K562 (cell line): ENCODE results near the gene SKAP1. TPM values are rescaled to one million over a fixed set of nuclear protein-coding genes. Genes with fewer than 3 reads are reported as not detected.

Source experiments
- ATAC-seq: fragments of 200-7000 bp; cut with Tn5 transposase; 3 replicates; pipeline ENCODE4 v1.9.1; 2020; ENCODE audit warnings: moderate library complexity
- BruUV-seq: library from RNA; stranded (reverse); fragments of 400-500 nt; replicated peaks from 2 replicates; lab custom pipeline; 2021; lab: Mats Ljungman, UMichigan
- CTCF ChIA-PET: fragments of 300-600 bp; formaldehyde crosslinking; extraction: SDS; loops from one replicate; lab custom pipeline; 2021; ENCODE audit warnings: low intra/inter-chr PET ratio; lab: Yijun Ruan, JAX
- POLR2A ChIA-PET: fragments of 300-600, 350-650 bp; sonication (Branson Sonifier 250); formaldehyde crosslinking; extraction: SDS; loops from one replicate; lab custom pipeline; 2021; ENCODE audit warnings: antibody characterized with exemption, inconsistent platforms; lab: Yijun Ruan, JAX
- DNase-seq, 4 experiments: peaks; one replicate each; pipeline versions ENCODE4 v3.0.0 to v3.0.0-alpha.2; 2011 to 2018; ENCODE audit warnings: low spot score in 3 of 4, mixed read lengths in 3 of 4; ENCODE audit errors: extremely low read depth in 1 of 4
- FAIRE-seq: peaks from 2 replicates; lab custom pipeline; 2011; peaks lifted over from hg19 to GRCh38; lab: Jason Lieb, UNC
- H2AFZ ChIP-seq: 2 replicates; pipeline ENCODE4 v1.6.0; 2011; ENCODE audit warnings: low read depth, low read length, control low read depth, inconsistent platforms
- H3K27ac ChIP-seq: fragments of 200-600 bp; 3 replicates; pipeline ENCODE4 v1.8.0; 2011; ENCODE audit warnings: low read depth, mild to moderate bottlenecking, control low read depth, inconsistent platforms, low read length, moderate library complexity, mixed read lengths; ENCODE audit errors: extremely low read depth
- H3K27me3 ChIP-seq, 2 experiments: fragments of 300-600 bp in 1 of 2; 2 replicates in 1 of 2; 3 replicates in 1 of 2; pipeline versions ENCODE4 v1.6.0 to v1.8.0; 2011; ENCODE audit warnings: inconsistent platforms in 2 of 2, low read length in 2 of 2, mild to moderate bottlenecking in 1 of 2, mixed read lengths in 1 of 2, moderate library complexity in 1 of 2; ENCODE audit not compliant: control insufficient read depth in 2 of 2, insufficient read depth in 2 of 2
- H3K36me3 ChIP-seq: fragments of 300-600 bp; 3 replicates; pipeline ENCODE4 v1.8.0; 2011; ENCODE audit warnings: mild to moderate bottlenecking, low read length, inconsistent platforms; ENCODE audit not compliant: control insufficient read depth, insufficient read depth
- H3K4me1 ChIP-seq, 2 experiments: fragments of 200-600 bp in 1 of 2; replicated peaks in 1 of 2; 2 replicates in 1 of 2; 3 replicates in 1 of 2; pipeline versions ENCODE4 v1.5.1 to v1.8.0; 2011; ENCODE audit warnings: inconsistent platforms in 2 of 2, low read length in 2 of 2, mild to moderate bottlenecking in 1 of 2, mixed read lengths in 1 of 2, moderate library complexity in 1 of 2; ENCODE audit not compliant: control insufficient read depth in 2 of 2, insufficient read depth in 2 of 2
- H3K4me2 ChIP-seq: 2 replicates; pipeline ENCODE4 v1.6.1; 2011; ENCODE audit warnings: low read length, control low read depth, inconsistent platforms, mixed read lengths; ENCODE audit not compliant: insufficient read depth
- H3K4me3 ChIP-seq: fragments of 200-600 bp; sonication (generic), shearing (Covaris generic); 2 replicates; pipeline ENCODE4 v1.5.1; 2016; ENCODE audit warnings: control low read depth, inconsistent platforms
- H3K79me2 ChIP-seq: fragments of 200-600 bp; 3 replicates; pipeline ENCODE4 v1.8.0; 2011; ENCODE audit warnings: low read length, inconsistent platforms; ENCODE audit not compliant: control insufficient read depth, insufficient read depth
- H3K9ac ChIP-seq, 2 experiments: 2 replicates each; pipeline versions ENCODE4 v1.6.0 to v1.6.1; 2011; ENCODE audit warnings: low read depth in 2 of 2, low read length in 2 of 2, control low read depth in 1 of 2, inconsistent platforms in 1 of 2, mild to moderate bottlenecking in 1 of 2, mixed read lengths in 1 of 2; ENCODE audit not compliant: insufficient read depth in 1 of 2
- H3K9me1 ChIP-seq: one replicate; pipeline ENCODE4 v1.6.0; 2011; ENCODE audit warnings: inconsistent platforms, mild to moderate bottlenecking, low read length, moderate library complexity; ENCODE audit not compliant: control insufficient read depth, insufficient read depth
- H3K9me3 ChIP-seq: replicated peaks from 2 replicates; pipeline ENCODE4 v1.5.1; 2011; ENCODE audit warnings: low read depth, low read length, inconsistent platforms; ENCODE audit not compliant: control insufficient read depth, insufficient read depth
- H4K20me1 ChIP-seq: replicated peaks from 2 replicates; pipeline ENCODE4 v1.6.1; 2011; ENCODE audit warnings: low read length, inconsistent platforms, mixed read lengths; ENCODE audit not compliant: control insufficient read depth, insufficient read depth
- ARID1B ChIP-seq: fragments of 450-650 bp; IDR thresholded peaks from 2 replicates; pipeline ENCODE4 v1.6.1; 2016; ENCODE audit warnings: antibody characterized with exemption, mild to moderate bottlenecking, inconsistent platforms
- ATF4 ChIP-seq: fragments of 450-650 bp; formaldehyde crosslinking; IDR thresholded peaks from 2 replicates; pipeline ENCODE4 v1.4.0; 2022; ENCODE audit warnings: mild to moderate bottlenecking, moderate library complexity
- BRD9 ChIP-seq: fragments of 450-650 bp; IDR thresholded peaks from 2 replicates; pipeline ENCODE4 v1.6.1; 2018; ENCODE audit warnings: low read depth; ENCODE audit not compliant: partially characterized antibody
- CBFA2T2 ChIP-seq: fragments of 450-650 bp; conservative IDR thresholded peaks from 2 replicates; pipeline ENCODE4 v1.6.1; 2017; ENCODE audit warnings: mild to moderate bottlenecking
- CBFA2T3 ChIP-seq: fragments of 450-650 bp; IDR thresholded peaks from 2 replicates; pipeline ENCODE4 v1.6.1; 2017
- CEBPG ChIP-seq, 3 experiments: fragments of 200-800 bp in 1 of 3; sonication (Bioruptor generic) in 1 of 3; sonication (generic) in 1 of 3; formaldehyde crosslinking in 1 of 3; IDR thresholded peaks in 2 of 3; conservative IDR thresholded peaks in 1 of 3; 2 replicates each; pipeline versions ENCODE4 v1.6.1 to v1.8.0; 2016 to 2022; ENCODE audit warnings: missing compliant biosample characterization in 2 of 3, missing genetic modification characterization in 2 of 3, mild to moderate bottlenecking in 1 of 3, missing genetic modification reagents in 1 of 3
- HMBOX1 ChIP-seq: sonication (generic); IDR thresholded peaks from 2 replicates; pipeline ENCODE4 v1.6.1; 2016
- TCF3 ChIP-seq: sonication (generic); formaldehyde crosslinking; IDR thresholded peaks from 2 replicates; pipeline ENCODE4 v1.4.0; 2020; ENCODE audit warnings: mild to moderate bottlenecking, missing genetic modification reagents
- TEAD4 ChIP-seq, 2 experiments: sonication (generic) in 1 of 2; formaldehyde crosslinking in 1 of 2; IDR thresholded peaks; 2 replicates each; pipeline versions ENCODE4 v1.6.1 to v1.8.0; 2012 to 2022; ENCODE audit warnings: borderline replicate concordance in 1 of 2, inconsistent platforms in 1 of 2, low read length in 1 of 2, mild to moderate bottlenecking in 1 of 2, missing genetic modification reagents in 1 of 2
- ZNF512 ChIP-seq: IDR thresholded peaks from 2 replicates; pipeline ENCODE4 v1.6.1; 2016; ENCODE audit warnings: missing genetic modification characterization, missing compliant biosample characterization
- ZZZ3 ChIP-seq: fragments of 450-650 bp; IDR thresholded peaks from 2 replicates; pipeline ENCODE4 v1.6.1; 2016; ENCODE audit warnings: antibody characterized with exemption, mild to moderate bottlenecking, moderate library complexity
- WGBS: fragments of 100-300 bp; shearing (Covaris generic); methylation state at CpG from one replicate; pipeline ENCODE4 v1.1.6; 2016; ENCODE audit warnings: low coverage, mixed read lengths; ENCODE audit not compliant: insufficient coverage; ENCODE audit errors: missing lambda C conversion rate; 5-methylcytosine and 5-hydroxymethylcytosine counted together
- in situ Hi-C: fragments of 300-500 bp; cut with MboI; formaldehyde crosslinking; loops from 4 replicates; pipeline ENCODE4 v1.15.0; 2018; ENCODE audit warnings: inconsistent platforms, mixed read lengths
- intact Hi-C: fragments of 100-400 bp; cut with micrococcal nuclease; formaldehyde crosslinking; loops from 2 replicates; pipeline ENCODE4 v1.14.2; 2022
- polyA plus RNA-seq, 8 experiments: library from polyadenylated mRNA; depleted of rRNA in 4 of 8; stranded (reverse) in 5 of 8; unstranded in 3 of 8; fragments of >200 nt; fragmentation: Nextera tagmentation in 2 of 8; fragmentation: Illumina TruSeq in 1 of 8; extraction: Ambion mirVana in 2 of 8; extraction: Trizol in 1 of 8; gene quantifications; 2 replicates each; pipeline versions ENCODE4 v1.2.1 to v1.2.3, GENCODE V29; 2011 to 2014; ENCODE audit warnings: inconsistent platforms in 1 of 8, missing spikeins in 1 of 8
- total RNA-seq, 7 experiments: library from RNA; depleted of rRNA in 6 of 7; stranded (reverse); fragments of >200 nt in 6 of 7; fragmentation: Illumina TruSeq in 2 of 7; extraction: Trizol in 2 of 7; gene quantifications; 2 replicates each; pipeline versions ENCODE4 v1.2.1 to v1.2.3, GENCODE V29; 2011 to 2021; ENCODE audit warnings: low replicate concordance in 1 of 7

Gene SKAP1
- total and polyA plus RNA-seq, 9 of the 15 experiments (the other 6 are each of a cell fraction or from before 2014, with no cell fraction given): 0.06 to 0.80 (median 0.10) TPM; not detected in 4

- WGBS: 28% methylated on average over 1 of the region's 1 CpG
- POLR2A ChIA-PET: no interaction called here
- H3K27me3 ChIP-seq: no peaks in the 10 kb centered on the region
- H3K4me1 ChIP-seq: peaks cover 3 to 13% of the 10 kb centered on the region in 2 experiments; a peak in 4 of 5 replicates
- no peaks in the 10 kb centered on the region for H3K36me3 ChIP-seq
- H3K9ac ChIP-seq: no peak overlapping the region
- peak; percentile 70 for FAIRE-seq
- no peak overlapping the region for H3K4me3 ChIP-seq
- TF ChIP-seq CEBPG (CRISPR knock-in tag; IDR thresholded peaks at IDR 0.05) (no peak), CEBPG (tag; conservative IDR thresholded peaks at IDR 0.05 in 1 of 2, IDR thresholded peaks at IDR 0.05 in 1 of 2) (no peak), TCF3 (peak; percentile 40; the same call in 1 of the 2 replicates), BRD9 (no peak), HMBOX1 (peak; percentile 99), ARID1B (peak; percentile 42; the same call in 1 of the 2 replicates), CBFA2T3 (peak; percentile 70), ATF4 (CRISPR knock-in tag) (no peak), TEAD4 (IDR thresholded peaks at IDR 0.05; ENCODE audit: low read length) (peak; percentile 44; the same call in 1 of the 2 replicates), TEAD4 (CRISPR knock-in tag; IDR thresholded peaks at IDR 0.05; ENCODE audit: borderline replicate concordance) (no peak), CBFA2T2 (0 out of 2 replicates have a peak, but pooled peaks have one; percentile 16), ZNF512 (tag) (0 out of 2 replicates have a peak, but pooled peaks have one; percentile 29), ZZZ3 (no peak)
- no peaks in the 10 kb centered on the region for H3K79me2 ChIP-seq
- CTCF ChIA-PET: no interaction called here
- H2AFZ ChIP-seq: peak overlapping the region; percentile 5; the same call in 1 of the 2 replicates
- no TSS peak for BruUV-seq
- peak; percentile 39; the same call in 1 of the 3 replicates for ATAC-seq
- no peaks in the 10 kb centered on the region for H3K9me3 ChIP-seq
- no peak overlapping the region for H3K4me2 ChIP-seq
- H4K20me1 ChIP-seq: no peaks in the 10 kb centered on the region
- in situ Hi-C loops: no loop called here
- H3K9me1 ChIP-seq: no peaks in the 10 kb centered on the region
- peak in 3 of 4 experiments; percentile 17 to 47 (median 24) for DNase-seq
- H3K27ac ChIP-seq: no peak overlapping the region
- intact Hi-C loops: no loop called here
These were observed 160.8 kb downstream of the SKAP1 start for GRCh38 chr17:48269209-48269608.
